T-helper 1 cell treated with Interleukin-12 subunit alpha and Interleukin-12 subunit beta and Interleukin-4 antibody, amounts not matched to agents 30 ng/mL and 1 ng/mL, for 36 hours (primary cell): Measurements from ENCODE around the gene STAMBP. TPM values are rescaled to one million over a fixed set of nuclear protein-coding genes. Genes with fewer than 3 reads are reported as not detected.
"Not testable (repeated sequence)": the region's sequence is repeated elsewhere in the genome, so short reads cannot be mapped to it uniquely, and the experiment has no call there.

Source experiments
- intact Hi-C: fragments of 100-400 bp; cut with micrococcal nuclease; formaldehyde crosslinking; loops from one replicate; pipeline ENCODE4 v1.15.1; 2024
- total RNA-seq: library from RNA; stranded (reverse); gene quantifications from 2 replicates; pipeline ENCODE4 v1.2.3, GENCODE V29; 2022

STAMBP gene
- total RNA-seq, 1 donor from 2014 or later = 37.0 TPM

DNA sequence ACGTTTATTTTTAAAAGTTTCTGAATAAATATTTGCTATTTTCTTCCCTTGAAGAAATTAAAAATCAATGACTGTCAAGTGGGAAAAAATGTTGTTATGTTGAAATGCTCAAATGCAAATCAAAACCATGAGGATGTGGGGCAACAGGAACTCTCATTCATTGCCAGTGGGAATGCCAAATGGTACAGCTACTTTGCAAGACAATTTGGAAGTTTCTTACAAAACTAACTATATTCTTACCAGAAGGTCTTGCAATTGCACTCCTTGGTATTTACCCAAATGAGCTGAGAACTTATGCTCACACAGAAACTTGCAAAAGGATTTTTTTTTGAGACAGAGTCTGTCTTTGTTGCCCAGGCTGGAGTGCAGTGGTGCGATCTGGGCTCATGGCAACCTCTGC, 56.6 kb downstream of the STAMBP start:
- intact Hi-C loops = no loop called here

DNA sequence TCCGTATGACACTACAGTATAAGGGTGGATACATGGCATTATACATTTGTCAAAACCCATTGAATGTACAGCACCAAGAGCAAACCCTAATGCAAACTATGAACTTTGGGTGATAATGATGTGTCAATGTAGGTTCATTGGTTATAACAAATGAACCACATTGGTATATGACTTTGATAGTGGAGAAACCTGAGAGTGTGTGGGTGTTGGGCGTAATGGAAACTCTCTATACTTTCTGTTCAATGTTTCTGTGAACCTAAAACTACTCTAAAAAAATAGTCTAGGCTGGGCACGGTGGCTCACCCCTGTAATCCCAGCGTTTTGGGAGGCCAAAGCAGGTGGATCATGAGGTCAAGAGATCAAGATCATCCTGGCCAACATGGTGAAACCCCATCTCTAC, 57.6 kb downstream of the STAMBP start:
- intact Hi-C loops = no loop called here

DNA sequence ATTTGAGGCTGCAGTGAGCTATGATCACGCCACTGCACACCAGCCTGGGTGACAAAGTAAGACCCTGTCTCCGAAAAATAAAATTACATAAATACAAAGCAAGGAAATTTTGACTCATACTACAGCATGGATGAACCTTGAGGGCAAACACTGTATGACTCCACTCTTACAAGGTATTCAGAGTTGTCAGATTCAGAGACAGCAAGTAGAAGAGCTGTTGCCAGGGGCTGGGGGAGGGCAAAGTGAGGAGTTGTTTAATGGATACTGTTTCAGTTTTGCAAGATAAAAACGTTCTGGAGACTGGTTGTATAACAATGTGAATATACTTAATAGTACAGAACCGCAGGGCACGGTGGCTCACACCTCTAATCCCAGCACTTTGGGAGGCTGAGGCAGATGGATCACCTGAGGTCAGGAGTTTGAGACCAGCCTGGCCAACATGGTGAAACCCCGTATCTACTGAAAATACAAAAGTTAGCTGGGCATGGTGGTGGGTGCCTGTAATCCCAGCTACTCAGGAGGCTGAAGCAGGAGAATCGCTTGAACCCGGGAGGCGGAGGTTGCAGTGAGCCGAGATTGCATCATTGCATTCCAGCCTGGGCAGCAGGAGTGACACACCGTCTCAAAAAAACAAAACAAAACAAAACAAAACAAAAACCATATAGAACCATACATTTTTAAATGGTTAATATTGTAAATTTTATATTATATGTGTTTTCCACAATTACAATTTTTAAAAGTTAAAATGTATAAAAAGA, 59.0 kb downstream of the STAMBP start:
- intact Hi-C loops = not testable (repeated sequence)

DNA sequence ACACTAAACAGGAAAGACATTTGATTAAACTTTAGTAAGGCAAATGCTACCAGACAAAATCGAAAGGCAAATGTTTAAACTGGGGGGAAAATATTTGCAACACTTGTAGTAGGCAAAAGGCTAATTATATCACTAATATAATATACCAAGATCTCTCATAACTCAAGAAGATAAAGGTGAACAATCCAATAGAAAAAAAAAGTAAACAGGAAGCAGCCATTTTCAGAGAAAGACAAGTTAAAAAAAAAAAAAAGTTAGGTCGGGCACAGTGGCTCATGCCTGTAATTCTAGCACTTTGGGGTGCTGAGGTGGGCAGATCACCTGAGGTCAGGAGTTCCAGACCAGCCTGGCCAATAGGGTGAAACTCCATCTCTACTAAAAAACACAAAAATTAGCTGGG, 59.6 kb downstream of the STAMBP start:
- intact Hi-C loops = no loop called here

DNA sequence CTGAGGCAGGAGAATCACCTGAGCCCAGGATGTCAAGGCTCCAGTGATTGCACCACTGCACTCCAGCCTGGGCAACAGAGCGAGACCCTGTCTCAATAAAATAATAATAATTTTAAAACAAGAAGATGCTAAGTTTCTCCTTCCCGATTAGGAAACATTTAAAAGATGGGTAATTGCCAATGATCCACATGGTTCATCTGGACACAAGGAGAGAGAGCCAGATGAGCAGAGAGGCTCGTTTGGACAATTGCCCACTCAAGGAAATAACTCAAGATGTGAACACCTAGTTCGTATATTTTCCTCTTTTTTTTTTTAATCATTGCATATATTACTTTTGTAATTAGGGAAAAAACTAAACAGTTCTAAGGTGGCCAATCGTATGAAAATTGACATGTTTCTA, 60.4 kb downstream of the STAMBP start:
- intact Hi-C loops = no loop called here

DNA sequence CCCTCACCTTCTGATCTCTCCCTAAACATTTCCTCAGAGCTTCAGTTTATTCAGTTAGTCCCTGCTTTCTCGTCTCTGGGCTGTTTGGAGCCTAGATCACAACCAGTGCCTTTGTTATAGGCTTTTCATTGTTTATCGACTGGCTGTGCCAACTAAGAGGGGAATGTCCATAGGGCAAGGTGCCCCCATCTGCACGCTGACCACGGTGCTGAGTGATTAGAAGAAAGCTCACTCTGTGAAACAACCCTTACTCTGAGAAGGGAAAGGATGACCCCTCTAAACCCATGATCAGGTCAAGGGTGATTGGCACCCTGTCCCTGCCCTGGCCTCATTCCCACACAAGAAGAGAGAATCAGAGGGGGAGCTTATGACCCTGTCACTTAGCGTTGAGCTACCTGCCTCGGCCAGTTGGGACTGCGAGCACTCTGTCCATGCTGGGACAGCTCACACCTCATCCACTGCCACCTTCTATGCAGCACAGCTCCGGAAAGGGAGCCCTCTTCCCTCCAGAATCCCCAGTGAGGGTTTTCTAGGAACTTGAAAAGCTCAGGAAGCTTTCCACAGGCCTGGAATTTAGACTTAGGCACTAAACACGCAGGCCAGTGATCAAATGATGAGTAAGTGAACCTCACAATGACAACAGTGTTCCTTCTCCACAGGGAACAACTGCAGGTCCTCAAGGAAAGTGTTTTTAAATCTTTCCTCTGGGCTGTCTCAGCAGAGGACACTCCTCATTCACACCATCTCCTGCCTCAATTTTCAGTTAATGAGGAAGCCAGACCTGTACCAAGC, 61.7 kb downstream of the STAMBP start:
- intact Hi-C loops = no loop called here

DNA sequence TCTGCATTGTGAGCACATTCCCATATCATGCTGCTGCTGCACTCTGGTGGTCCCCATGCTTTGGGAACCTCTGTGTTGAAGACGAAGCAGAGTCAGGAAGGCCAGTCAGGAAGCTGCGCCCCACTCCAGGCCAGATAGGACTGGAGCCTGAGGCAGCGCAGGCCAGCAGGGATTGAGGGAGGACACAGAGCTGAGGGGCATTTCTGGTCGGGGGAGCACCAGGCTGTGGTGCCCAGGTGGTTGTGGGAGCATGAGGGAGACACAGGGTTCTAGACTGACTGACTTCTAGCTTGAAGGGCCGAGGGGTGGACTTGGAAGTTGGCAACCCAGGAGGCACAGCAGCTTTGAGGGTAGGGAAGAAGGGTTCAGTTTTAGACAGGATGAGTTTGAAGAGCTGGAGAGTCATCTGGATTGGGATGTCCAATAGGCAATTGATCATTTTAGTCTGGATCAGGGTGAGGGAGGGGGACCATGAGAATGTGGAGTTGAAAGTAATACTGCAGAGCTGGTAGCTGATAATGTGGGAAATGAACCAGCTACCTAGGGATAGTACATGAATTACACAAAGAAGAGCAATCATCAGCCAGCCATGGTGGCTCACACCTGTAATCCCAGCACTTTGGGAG, 62.6 kb downstream of the STAMBP start:
- intact Hi-C loops = no loop called here

DNA sequence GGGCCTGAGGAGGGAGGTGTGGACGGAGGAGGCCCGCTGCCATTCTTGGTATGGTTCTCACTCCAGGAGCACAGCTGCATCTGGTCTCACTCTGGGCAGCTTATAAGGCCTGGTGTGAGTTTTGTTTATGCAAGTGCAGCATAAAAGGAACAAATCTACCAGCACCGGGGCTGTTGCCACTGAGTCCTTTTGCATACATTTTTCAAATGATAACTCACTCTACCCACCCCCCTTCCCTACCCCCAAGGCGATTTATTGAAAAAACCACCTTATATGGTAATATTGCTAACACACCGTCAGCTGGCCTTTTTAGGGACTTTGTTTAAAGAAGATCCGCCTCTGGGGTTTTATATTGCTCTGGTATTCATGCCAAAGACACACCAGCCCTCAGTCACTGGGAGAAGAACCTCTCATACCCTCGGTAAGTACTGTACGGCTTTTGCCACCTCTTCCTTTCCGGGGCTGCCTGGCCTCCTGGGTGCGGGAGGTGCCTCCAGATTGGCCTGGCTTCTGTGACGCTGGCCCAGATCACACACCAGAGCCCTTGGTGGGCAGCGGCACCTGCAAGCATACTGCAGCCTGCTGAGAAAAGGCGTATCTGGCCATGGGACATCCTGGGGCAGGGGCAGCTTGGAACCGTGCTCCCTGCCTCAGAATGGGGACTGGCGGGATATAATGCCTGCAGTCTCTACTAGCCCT, 64.0 kb downstream of the STAMBP start, which contains the start of gene ACTG2:
Gene ACTG2 (plus strand): TSS at position 378 of the 699 bp plus-strand sequence. CDS start 8,304 bp downstream, outside the sequence.
- intact Hi-C loops = no loop called here

DNA sequence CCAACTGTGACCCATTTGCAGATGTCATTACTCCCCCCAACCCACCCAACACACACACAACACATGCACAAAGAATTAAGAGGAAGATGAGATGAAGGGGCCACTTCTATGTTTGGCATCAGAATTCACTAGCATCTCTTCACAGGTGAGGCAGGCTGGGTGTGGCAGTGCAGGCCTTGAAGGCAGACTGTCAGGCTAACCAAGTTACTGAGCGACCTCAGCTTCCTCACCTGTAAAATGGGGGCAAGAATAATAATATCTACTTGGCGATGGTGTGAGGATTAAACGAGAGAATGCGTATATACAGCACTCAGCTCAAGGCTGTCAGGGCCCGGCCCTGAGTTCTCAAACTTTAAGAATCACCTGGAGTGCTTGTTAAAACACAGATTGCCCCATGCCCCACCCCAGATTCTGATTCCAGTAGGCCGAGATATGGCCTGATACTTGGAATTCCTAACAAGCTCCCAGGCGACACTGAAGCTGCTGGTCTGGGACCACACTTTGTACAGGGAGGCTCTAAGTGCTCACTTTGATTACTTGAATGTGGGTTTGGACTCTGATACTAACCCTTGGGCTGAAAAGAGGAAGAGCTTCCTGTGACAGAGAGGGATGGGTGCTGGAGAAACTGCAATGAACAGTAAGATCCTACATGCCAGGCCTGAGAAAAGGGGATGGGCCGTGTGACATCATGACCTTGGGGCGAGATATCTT, 65.2 kb downstream of the STAMBP start:
- intact Hi-C loops = no loop called here

DNA sequence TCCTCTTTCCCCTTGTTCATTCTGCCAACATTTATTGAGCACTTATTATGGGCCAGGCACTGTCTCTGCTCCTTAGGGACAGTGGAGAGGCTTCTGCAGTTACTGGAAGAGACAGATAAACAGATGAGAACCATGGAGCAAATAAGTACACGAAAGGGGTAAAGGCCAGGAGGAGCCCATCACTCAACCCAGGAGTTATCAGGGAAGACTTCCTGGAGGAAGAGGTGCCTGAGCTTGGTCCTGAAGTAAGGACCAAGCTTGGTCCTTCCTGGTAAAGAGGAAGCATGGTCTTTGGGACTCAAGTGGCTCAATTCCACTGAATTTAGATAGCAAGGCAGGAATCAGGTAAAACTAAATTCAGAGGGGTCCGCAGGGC, 65.7 kb downstream of the STAMBP start:
- intact Hi-C loops = no loop called here

DNA sequence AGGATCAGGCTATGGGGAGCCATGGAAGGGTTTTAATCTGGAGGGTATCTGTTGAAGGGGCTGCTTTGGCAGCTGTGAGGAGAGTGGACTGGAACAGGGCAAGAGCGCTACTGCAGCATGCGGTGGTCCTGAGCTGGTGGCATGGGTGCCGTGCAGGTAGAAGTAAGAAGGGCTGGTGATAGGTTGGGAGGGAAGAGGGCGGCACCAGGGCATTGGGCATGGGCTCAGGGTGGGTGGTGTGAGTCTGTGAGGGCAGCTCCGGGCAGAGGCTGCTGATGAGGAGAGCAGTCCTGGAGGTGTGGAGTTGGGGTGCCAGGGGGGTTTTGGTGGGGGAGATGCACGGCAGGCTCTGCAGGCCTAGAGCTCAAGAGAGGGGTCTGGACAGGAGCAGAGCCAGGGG, 66.1 kb downstream of the STAMBP start:
- intact Hi-C loops = loop anchor here (5.0 kb wide), 1 partner anchor 38 kb away; no protein-coding TSS in a partner anchor

DNA sequence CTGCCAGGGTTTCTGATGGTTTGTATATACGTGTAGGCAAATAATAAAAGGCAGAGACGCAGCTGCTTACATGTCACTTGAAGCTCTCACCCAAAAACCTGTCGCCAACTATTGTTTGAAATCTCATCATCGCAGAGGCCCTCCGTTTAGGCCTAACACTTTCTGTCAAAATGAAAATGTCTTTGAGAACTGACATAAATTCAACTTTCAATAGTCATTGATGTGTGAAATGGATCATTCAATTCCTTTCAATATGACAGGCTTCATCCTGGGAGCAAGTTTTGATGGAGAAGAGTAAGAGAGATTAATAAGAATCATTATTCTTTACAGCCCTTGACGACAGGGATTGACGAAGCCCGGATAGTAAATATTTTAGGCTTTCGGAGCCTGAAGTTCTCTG, 66.7 kb downstream of the STAMBP start:
- intact Hi-C loops = loop anchor here (5.0 kb wide), 1 partner anchor 38 kb away; no protein-coding TSS in a partner anchor

DNA sequence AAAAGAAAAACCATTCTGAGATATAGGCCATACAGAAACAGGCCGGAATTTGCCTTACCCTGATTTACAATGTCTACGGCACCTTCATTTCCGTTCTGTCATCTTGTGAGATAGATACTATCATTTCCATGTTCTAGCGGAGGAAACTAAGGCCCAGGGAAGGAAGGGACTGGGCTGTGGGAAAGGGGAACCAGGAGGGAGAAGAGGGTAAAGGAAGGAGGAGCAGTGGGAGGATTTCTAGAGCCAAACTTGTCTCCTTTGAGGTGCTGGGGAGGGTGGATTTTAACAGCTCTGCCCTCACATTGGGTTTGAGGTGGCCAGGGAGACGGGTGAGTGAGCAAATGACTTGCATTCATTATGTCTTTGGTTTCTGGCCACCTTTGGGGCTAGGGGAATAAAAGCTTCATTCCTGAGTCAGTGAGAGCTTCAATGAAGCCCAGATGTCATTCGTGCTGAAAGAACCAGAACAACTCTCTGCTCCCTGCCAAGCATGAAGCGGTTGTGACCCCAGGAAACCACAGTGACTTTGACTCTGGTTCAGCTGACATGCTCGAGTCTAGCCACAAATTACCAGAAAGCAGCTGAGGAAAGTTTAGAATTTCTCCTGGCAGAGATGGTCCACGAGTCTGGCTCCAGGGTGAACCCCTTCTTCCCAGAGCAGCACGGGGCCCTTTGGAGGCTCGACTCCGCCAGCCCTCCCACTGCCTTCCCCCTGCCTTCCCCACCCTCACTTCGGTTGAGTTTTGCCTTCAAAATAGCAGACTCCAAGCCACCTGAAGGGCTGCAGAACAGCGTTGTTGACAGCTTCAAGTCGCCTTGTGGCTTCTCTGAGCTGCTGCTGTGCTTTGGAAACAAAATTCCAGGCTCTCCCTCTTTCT, 67.8 kb downstream of the STAMBP start:
- intact Hi-C loops = loop anchor here (2.0 to 5.0 kb wide), 2 partner anchors 30 to 39 kb away; partner anchors contain the start of gene DGUOK

DNA sequence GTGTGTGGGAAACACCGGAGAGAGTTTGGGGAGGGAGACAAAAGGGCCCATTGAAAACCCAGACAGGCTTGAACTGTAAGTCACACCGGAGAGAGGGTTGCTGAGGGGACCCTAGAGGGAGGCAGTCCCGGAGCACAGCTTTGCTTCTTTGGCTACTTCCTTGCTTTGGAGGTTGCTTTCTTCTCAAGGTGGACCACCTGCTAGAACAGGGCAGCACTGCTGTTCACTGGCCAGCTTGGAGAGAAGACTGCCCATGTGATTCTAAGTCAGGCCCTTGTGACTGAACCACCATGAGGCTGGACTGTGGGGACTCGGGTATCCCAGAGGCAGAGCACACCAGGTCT, 68.5 kb downstream of the STAMBP start:
- intact Hi-C loops = loop anchor here (2.0 to 5.0 kb wide), 2 partner anchors 30 to 40 kb away; partner anchors contain the start of gene DGUOK

DNA sequence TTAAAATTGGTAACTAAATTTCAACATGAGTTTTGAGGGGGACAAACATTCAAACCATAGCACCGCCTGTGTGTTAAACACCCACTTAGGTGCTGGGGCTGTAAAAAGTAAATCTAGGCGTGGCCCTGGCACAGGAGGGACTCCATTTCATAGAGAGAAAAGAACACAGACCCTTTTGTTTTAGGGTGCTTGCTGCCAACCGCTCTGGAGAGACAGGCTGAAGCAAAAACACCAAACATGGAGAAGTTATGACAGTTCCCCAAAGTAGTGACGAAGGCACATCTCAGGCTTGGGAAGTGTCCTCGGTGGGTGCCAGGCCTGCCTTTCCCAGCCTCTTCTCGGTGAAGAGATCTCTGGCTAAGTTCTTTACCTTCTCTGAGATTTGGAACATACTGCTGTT, 69.2 kb downstream of the STAMBP start:
- intact Hi-C loops = loop anchor here (2.0 to 5.0 kb wide), 2 partner anchors 29 to 41 kb away; partner anchors contain the start of gene DGUOK

DNA sequence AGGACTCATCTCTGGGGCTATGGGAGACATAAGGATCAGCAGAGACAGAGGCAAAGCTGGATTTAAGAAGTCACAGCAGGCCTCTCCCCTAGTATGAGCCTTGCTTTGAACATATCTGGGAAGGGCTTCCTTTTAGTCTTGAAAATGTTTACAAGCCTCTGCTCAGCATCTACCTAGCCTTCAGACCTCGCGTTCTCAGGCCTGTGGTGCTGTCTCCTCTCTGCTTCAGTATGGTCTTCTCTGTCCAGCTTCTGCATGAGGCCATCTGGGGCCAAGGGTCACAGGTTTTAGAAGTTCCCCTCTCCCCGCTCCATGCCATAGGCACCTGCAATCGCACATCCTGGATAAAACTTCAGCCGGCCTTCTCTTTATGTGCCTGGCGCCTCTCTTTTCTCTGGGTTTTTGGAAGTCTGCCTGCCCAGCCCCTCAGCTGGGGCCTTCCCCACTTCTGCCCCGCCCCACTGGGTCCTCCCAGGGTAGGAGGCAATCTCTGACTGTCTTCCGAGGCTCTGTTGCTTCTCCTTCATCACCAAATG, 71.1 kb downstream of the STAMBP start:
- intact Hi-C loops = loop anchor here (5.0 kb wide), 1 partner anchor 43 kb away; no protein-coding TSS in a partner anchor

DNA sequence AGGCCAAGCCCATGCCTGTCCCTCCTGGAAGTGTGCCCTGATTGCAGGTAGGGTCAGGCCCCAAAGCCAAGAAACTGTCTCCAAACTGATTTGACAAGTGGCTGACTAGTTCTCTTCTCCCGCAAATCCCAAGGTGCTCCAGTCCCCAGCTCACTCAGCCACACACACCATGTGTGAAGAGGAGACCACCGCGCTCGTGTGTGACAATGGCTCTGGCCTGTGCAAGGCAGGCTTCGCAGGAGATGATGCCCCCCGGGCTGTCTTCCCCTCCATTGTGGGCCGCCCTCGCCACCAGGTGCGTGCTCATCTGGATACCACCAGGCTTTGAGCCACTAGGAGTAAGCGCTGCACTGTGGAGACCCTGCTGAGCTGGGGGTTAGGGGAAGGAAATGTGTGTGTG, 72.4 kb downstream of the STAMBP start:
- intact Hi-C loops = no loop called here

DNA sequence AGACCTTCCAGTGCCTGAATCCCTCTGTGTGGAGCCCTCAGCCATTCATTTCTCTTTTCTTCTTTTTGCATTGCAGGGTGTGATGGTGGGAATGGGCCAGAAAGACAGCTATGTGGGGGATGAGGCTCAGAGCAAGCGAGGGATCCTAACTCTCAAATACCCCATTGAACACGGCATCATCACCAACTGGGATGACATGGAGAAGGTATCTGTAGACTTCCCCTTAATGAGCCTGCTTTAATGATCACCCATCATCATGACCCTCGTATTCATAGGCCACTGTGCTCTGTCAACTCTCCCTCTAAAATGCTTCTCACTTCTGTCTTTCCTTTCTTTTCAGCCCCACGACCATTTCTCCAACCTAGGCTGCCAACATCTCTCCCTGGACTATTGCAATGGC, 73.5 kb downstream of the STAMBP start:
- intact Hi-C loops = no loop called here

DNA sequence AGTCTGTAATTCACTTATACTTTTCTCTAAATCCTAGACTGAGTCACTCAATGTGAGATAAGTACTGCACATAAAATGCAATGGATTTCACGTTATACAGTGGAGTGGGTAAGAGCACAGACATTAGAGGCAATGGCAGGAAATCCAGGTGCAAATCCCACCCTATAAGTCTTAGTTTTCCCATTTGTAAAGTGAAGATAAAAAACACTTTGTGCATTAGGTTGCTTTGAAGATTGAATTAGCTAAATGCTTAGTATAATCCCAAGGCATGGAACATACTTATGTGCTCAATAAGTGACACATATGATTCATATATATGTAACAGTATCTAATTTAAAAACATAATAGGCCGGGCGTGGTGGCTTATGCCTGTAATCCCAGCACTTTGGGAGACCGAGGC, 74.6 kb downstream of the STAMBP start:
- intact Hi-C loops = no loop called here
